CD4-positive, alpha-beta memory T cell (primary cell): ENCODE measurements around the gene OTOA. TPM values are rescaled to one million over a fixed set of nuclear protein-coding genes. Genes with fewer than 3 reads are reported as not detected.
"Not testable (repeated sequence)": the region's sequence is repeated elsewhere in the genome, so short reads cannot be mapped to it uniquely, and the experiment has no call there.

Experiments
- CTCF ChIA-PET: fragments of 350-600 bp; sonication (Branson Sonifier 250); formaldehyde crosslinking; loops from one replicate; lab custom pipeline; 2021; ENCODE audit warnings: inconsistent platforms; ENCODE audit not compliant: partially characterized antibody; lab: Charles Lee
- POLR2A ChIA-PET: fragments of 350-600 bp; sonication (Branson Sonifier 250); formaldehyde crosslinking; loops from one replicate; lab custom pipeline; 2021; ENCODE audit not compliant: partially characterized antibody; lab: Charles Lee
- DNase-seq, 5 donors: peaks; one replicate each; pipeline versions ENCODE4 v3.0.0 to v3.0.0-alpha.2; 2020 to 2022; ENCODE audit warnings: mixed read lengths in 1 of 5
- H3K27ac ChIP-seq: one replicate; pipeline ENCODE4 v1.7.0; 2013; ENCODE audit warnings: low read depth, low read length
- H3K27me3 ChIP-seq: 2 replicates; pipeline ENCODE4 v1.7.0; 2013; ENCODE audit warnings: mild to moderate bottlenecking, low read length, moderate library complexity; ENCODE audit not compliant: insufficient read depth
- H3K36me3 ChIP-seq: 2 replicates; pipeline ENCODE4 v1.7.0; 2013; ENCODE audit warnings: mild to moderate bottlenecking, low read length, moderate library complexity; ENCODE audit not compliant: insufficient read depth
- H3K4me1 ChIP-seq: 2 replicates; pipeline ENCODE4 v1.7.0; 2013; ENCODE audit warnings: mild to moderate bottlenecking, low read length, moderate library complexity; ENCODE audit not compliant: insufficient read depth
- H3K4me3 ChIP-seq, 2 donors: one replicate each; pipeline ENCODE4 v1.7.0; 2013; ENCODE audit warnings: low read length in 2 of 2, mild to moderate bottlenecking in 1 of 2
- H3K9me3 ChIP-seq, 2 donors: one replicate each; pipeline ENCODE4 v1.7.0; 2013; ENCODE audit warnings: low read length in 2 of 2, control low read depth in 1 of 2; ENCODE audit not compliant: control insufficient read depth in 1 of 2
- H3K27ac Mint-ChIP-seq, 7 donors: one replicate each; pipeline ENCODE4 v1.8.0; 2020 to 2021; ENCODE audit warnings: mixed read lengths in 7 of 7, mild to moderate bottlenecking in 6 of 7, inconsistent platforms in 3 of 7, moderate library complexity in 3 of 7
- H3K27me3 Mint-ChIP-seq, 2 donors: one replicate each; pipeline ENCODE4 v1.8.0; 2020 to 2021; ENCODE audit warnings: mixed read lengths in 2 of 2
- H3K36me3 Mint-ChIP-seq, 2 donors: one replicate each; pipeline ENCODE4 v1.8.0; 2020 to 2021; ENCODE audit warnings: mixed read lengths in 2 of 2, inconsistent platforms in 1 of 2, mild to moderate bottlenecking in 1 of 2
- H3K4me1 Mint-ChIP-seq, 4 donors: one replicate each; pipeline ENCODE4 v1.8.0; 2020 to 2021; ENCODE audit warnings: mixed read lengths in 4 of 4, mild to moderate bottlenecking in 1 of 4
- H3K4me3 Mint-ChIP-seq, 8 donors: one replicate each; pipeline ENCODE4 v1.8.0; 2020 to 2021; ENCODE audit warnings: mixed read lengths in 8 of 8, mild to moderate bottlenecking in 7 of 8, moderate library complexity in 6 of 8, inconsistent platforms in 3 of 8
- H3K9me3 Mint-ChIP-seq, 8 donors: one replicate each; pipeline ENCODE4 v1.8.0; 2020 to 2021; ENCODE audit warnings: mixed read lengths in 8 of 8, mild to moderate bottlenecking in 5 of 8, inconsistent platforms in 3 of 8, moderate library complexity in 1 of 8
- intact Hi-C: fragments of 100-400 bp; cut with micrococcal nuclease; formaldehyde crosslinking; loops from one replicate; pipeline ENCODE4 v1.15.1; 2023
- polyA plus RNA-seq, 2 donors: library from polyadenylated mRNA; unstranded; fragments of 300-500 nt; fragmentation: Illumina TruSeq; gene quantifications; one replicate each; pipeline ENCODE4 v1.2.3, GENCODE V29; 2021
- total RNA-seq, 2 experiments: library from RNA; stranded (reverse); gene quantifications; one replicate each; pipeline ENCODE4 v1.2.3, GENCODE V29; 2021

OTOA gene
- total and polyA plus RNA-seq, 4 experiments from 2014 or later, result 0.11 to 0.17 TPM; not detected in 2

DNA sequence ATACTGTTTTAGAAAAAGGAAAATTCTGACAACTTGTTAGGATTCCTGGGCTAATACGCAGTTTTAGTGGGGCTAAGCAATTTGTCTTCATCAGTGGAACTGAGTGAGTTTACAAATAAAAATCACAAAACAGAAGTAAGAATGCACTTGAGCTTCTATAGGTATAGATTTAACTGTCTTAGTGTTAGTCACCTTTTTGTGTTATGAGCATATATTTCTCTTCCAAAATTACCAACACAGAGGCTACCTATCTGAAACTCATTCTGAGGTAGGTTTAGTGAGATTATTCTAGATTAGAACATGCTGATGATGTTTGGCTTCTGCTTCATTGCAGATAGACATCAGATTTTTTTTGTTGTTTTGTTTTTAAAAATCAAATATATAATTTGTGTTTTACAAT lies 41.2 kb upstream of the OTOA start:
- ChIA-PET CTCF (interaction anchor here (1.0 to 3.5 kb wide), 6 partner anchors 17 to 86 kb away, joined by 3 to 15 read pairs (median 6); no protein-coding TSS in a partner anchor), POLR2A (interaction anchor here (1.2 to 3.2 kb wide), 10 partner anchors 11 to 569 kb away, joined by 3 to 14 read pairs (median 7); partner anchors contain the start of gene METTL9)
- no peak overlapping the region for H3K27ac ChIP-seq
- intact Hi-C loops, result no loop called here
- Mint-ChIP-seq H3K36me3 (peaks cover 31 to 51% of the 10 kb centered on the region in 2 donors), H3K27ac (peak overlapping the region; percentile 31 to 84 (median 75)), H3K9me3 (no peaks in the 10 kb centered on the region), H3K4me1 (peaks cover 42 to 85% (median 61%) of the 10 kb centered on the region in 4 donors), H3K4me3 (no peak overlapping the region), H3K27me3 (no peaks in the 10 kb centered on the region)
- no peaks in the 10 kb centered on the region for H3K27me3 ChIP-seq
- H3K36me3 ChIP-seq, result peaks cover 9% of the 10 kb centered on the region
- H3K4me3 ChIP-seq, result no peak overlapping the region
- H3K9me3 ChIP-seq, result no peaks in the 10 kb centered on the region
- no peak for DNase-seq
- H3K4me1 ChIP-seq, result peaks cover 48% of the 10 kb centered on the region

DNA sequence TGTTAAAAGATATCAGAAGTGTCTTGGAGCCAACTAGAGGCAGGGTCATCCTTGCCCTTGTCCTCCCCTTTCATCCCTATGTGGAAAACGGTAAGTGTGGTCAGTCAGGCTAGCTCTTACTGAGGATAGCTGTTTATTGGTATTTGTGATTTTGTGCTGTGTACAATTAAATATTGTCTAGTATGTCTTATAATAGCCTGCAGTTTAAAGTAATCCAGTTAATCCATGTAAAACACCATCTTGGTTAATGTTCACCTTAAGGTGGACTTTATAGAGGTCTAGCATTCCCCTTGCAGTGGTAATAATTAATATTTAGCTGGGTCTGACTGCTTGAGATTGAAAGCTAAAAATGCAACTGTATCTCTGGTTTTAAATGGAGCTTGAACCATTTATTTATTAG lies 38.7 kb upstream of the OTOA start:
- no peak for DNase-seq
- Histone ChIP-seq H3K36me3 (peaks cover 14% of the 10 kb centered on the region), H3K4me1 (peaks cover 44% of the 10 kb centered on the region), H3K27ac (no peak overlapping the region), H3K27me3 (no peaks in the 10 kb centered on the region), H3K4me3 (no peak overlapping the region), H3K9me3 (no peaks in the 10 kb centered on the region)
- intact Hi-C loops, result no loop called here
- peaks cover 26 to 45% of the 10 kb centered on the region in 2 donors for H3K36me3 Mint-ChIP-seq
- H3K4me3 Mint-ChIP-seq, result no peak overlapping the region
- ChIA-PET POLR2A (interaction anchor here (0.6 to 3.5 kb wide), 2 partner anchors 14 to 53 kb away, joined by 3 to 14 read pairs; no protein-coding TSS in a partner anchor), CTCF (interaction anchor here (0.6 to 1.9 kb wide), 6 partner anchors 10 to 42 kb away, joined by 3 to 6 read pairs (median 4); no protein-coding TSS in a partner anchor)
- H3K9me3 Mint-ChIP-seq, result no peaks in the 10 kb centered on the region
- H3K27me3 Mint-ChIP-seq, result no peaks in the 10 kb centered on the region
- H3K27ac Mint-ChIP-seq, result peak overlapping the region in 4 of 7 donors; percentile 48 to 80 (median 60)
- H3K4me1 Mint-ChIP-seq, result peaks cover 35 to 76% (median 52%) of the 10 kb centered on the region in 4 donors

DNA sequence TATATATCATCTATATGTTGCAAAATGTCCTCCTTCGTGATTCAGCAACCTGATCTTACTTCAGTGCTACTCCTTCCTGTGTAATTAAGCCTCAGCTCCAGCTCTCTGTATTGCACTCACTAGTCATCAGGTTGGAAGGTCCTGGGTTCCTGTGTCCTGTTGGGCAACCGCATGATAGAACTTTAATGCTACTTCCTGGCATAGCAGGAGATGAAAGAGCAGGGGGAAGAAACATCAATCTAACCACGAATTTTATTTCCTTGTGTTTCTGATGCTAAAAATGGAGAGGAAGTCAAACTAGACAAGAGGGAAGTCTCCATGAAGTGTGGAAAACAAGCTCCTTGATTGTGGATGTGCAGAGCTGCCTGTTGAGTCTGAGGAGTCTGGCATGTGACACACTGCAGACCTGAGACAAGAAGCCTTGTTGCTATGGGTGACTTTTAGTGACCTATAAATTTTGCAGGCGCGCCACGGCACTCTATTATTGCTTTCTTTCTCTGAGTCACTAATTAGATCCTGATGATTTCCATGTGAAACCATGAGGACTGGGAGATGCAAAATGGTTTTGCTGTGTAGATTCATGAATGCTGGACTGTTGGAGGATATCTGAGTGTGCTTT lies 37.0 kb upstream of the OTOA start:
- Mint-ChIP-seq H3K27ac (peak overlapping the region; percentile 60 to 89 (median 81)), H3K9me3 (no peaks in the 10 kb centered on the region), H3K4me3 (peak overlapping the region; percentile 41 to 76 (median 66)), H3K36me3 (peaks cover 26 to 45% of the 10 kb centered on the region in 2 donors), H3K4me1 (peaks cover 28 to 62% (median 42%) of the 10 kb centered on the region in 4 donors), H3K27me3 (no peaks in the 10 kb centered on the region)
- H3K9me3 ChIP-seq, result no peaks in the 10 kb centered on the region
- H3K4me1 ChIP-seq, result peaks cover 28% of the 10 kb centered on the region
- intact Hi-C loops, result no loop called here
- H3K4me3 ChIP-seq, result no peak overlapping the region
- ChIA-PET POLR2A (interaction anchor here (0.5 to 3.5 kb wide), 6 partner anchors 12 to 996 kb away, joined by 3 to 14 read pairs (median 5); partner anchors contain the start of gene METTL9), CTCF (interaction anchor here (1.9 kb wide), 1 partner anchor 30 kb away, joined by 4 read pairs; no protein-coding TSS in a partner anchor)
- H3K27ac ChIP-seq, result peak overlapping the region; percentile 10
- no peaks in the 10 kb centered on the region for H3K27me3 ChIP-seq
- DNase-seq, result peak; percentile 24 to 62 (median 37)
- H3K36me3 ChIP-seq, result peaks cover 14% of the 10 kb centered on the region

DNA sequence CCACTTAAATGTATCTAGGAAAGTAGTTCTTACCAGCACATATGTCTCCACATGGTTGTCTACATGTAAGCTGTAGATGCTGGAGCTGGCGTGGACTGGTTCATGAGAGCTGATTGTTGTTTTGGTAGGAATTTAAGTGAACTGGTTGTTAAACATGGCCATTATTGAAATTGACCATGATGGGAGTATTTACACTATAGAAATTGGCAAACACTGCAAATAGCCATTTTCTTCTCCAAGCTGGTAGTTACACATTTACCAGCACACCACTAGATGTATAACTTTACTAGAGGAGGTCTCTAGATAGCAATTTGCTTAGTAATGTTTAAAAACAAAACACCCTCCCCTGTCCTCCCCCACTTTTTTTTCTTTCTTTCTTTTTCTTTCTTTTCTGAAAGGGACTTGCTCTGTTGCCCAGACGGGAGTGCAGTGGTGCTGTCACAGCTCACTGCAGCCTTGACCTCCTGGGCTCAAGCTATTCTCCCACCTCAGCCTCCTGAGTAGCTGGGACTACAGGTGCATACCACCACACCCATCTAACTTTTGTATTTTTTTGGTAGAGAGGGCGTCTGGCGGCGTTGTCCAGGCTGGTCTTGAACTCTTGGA lies 35.5 kb upstream of the OTOA start:
- intact Hi-C loops, result no loop called here
- Histone ChIP-seq H3K4me3 (no peak overlapping the region), H3K27me3 (no peaks in the 10 kb centered on the region), H3K27ac (no peak overlapping the region), H3K4me1 (peaks cover 26% of the 10 kb centered on the region), H3K9me3 (no peaks in the 10 kb centered on the region), H3K36me3 (peaks cover 14% of the 10 kb centered on the region)
- Mint-ChIP-seq H3K36me3 (peaks cover 26 to 48% of the 10 kb centered on the region in 2 donors), H3K4me3 (no peak overlapping the region), H3K27me3 (no peaks in the 10 kb centered on the region), H3K27ac (peak overlapping the region in 4 of 7 donors; percentile 8 to 59 (median 34)), H3K9me3 (no peaks in the 10 kb centered on the region), H3K4me1 (peaks cover 28 to 54% (median 41%) of the 10 kb centered on the region in 4 donors)
- ChIA-PET POLR2A (interaction anchor here (1.2 kb wide), 1 partner anchor 29 kb away, joined by 3 read pairs; the partner anchor contains the start of gene METTL9), CTCF (interaction anchor here (1.3 kb wide), 1 partner anchor 81 kb away, joined by 4 read pairs; no protein-coding TSS in a partner anchor)
- no peak for DNase-seq

DNA sequence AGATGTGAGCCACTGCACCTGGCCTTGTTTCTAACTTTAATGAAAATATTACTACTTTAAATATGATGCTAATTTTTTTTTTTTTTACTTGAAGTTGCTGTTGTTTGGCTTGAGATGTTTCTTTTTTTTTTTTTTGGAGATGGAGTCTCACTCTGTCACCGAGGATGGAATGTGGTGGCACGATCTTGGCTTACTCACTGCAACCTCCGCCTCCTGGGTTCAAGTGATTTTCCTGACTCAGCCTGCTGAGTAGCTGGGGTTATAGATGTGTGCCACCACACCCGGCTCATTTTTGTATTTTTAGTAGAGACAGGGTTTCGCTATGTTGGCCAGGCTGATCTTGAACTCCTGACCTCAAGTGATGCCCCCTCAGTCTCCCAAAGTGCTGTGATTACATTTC lies 35.0 kb upstream of the OTOA start:
- Histone ChIP-seq H3K36me3 (peaks cover 14% of the 10 kb centered on the region), H3K9me3 (no peaks in the 10 kb centered on the region), H3K4me3 (no peak overlapping the region), H3K4me1 (peaks cover 26% of the 10 kb centered on the region), H3K27me3 (no peaks in the 10 kb centered on the region), H3K27ac (no peak overlapping the region)
- H3K36me3 Mint-ChIP-seq, result peaks cover 28 to 47% of the 10 kb centered on the region in 2 donors
- H3K4me3 Mint-ChIP-seq, result no peak overlapping the region
- H3K27me3 Mint-ChIP-seq, result no peaks in the 10 kb centered on the region
- peak overlapping the region in 4 of 7 donors; percentile 57 to 65 (median 60) for H3K27ac Mint-ChIP-seq
- ChIA-PET POLR2A (interaction anchor here (1.2 kb wide), 1 partner anchor 29 kb away, joined by 3 read pairs; the partner anchor contains the start of gene METTL9), CTCF (interaction anchor here (0.7 to 1.6 kb wide), 2 partner anchors 10 to 49 kb away, joined by 3 to 4 read pairs; no protein-coding TSS in a partner anchor)
- intact Hi-C loops, result no loop called here
- H3K9me3 Mint-ChIP-seq, result no peaks in the 10 kb centered on the region
- peaks cover 28 to 49% (median 36%) of the 10 kb centered on the region in 4 donors for H3K4me1 Mint-ChIP-seq
- no peak for DNase-seq

DNA sequence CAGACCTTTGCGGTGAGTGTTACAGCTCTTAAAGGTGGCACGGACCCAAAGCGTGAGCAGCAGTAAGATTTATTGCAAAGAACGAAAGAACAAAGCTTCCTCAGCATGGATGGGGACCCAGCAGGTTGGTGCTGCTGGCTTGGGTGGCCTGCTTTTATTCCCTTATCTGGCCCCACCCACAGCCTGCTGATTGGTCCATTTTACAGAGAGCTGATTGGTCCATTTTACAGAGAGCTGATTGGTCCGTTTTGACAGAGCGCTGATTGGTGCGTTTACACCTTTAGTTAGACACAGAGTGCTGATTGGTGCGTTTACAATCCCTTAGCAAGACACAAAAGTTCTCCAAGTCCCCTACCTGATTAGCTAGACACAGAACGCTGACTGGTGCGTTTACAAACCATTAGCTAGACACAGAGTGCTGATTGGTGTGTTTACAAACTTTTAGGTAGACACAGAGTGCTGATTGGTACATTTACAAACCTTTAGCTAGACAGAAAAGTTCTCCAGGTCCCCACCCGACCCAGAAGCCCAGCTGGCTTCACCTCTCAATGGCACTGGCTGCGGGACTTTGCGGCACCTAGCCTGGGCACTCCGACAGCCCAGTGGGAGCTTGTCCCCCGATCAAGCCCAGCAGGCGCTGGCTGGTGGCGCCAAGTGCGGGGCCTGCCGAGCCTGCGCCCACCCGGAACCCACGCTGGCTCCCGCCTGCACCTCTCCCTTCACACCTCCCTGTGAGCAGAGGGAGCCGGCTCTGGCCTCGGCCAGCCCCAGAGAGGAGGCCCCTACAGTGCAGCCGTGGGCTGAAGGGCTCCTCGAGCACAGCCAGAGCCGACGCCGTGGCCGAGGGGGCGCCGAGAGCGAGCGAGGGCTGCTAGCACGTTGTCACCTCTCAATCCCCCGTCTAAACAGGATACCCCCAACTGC lies 33.9 kb upstream of the OTOA start:
- CTCF ChIA-PET, result interaction anchor here (1.2 to 1.6 kb wide), 2 partner anchors 8 to 78 kb away, joined by 4 read pairs; no protein-coding TSS in a partner anchor
- Histone ChIP-seq H3K36me3 (peaks cover 15% of the 10 kb centered on the region), H3K4me1 (peaks cover 23% of the 10 kb centered on the region)
- POLR2A ChIA-PET, H3K4me3 Mint-ChIP-seq, H3K4me3 ChIP-seq, H3K27me3 ChIP-seq, H3K9me3 ChIP-seq, H3K27me3 Mint-ChIP-seq, intact Hi-C loops, DNase-seq, H3K9me3 Mint-ChIP-seq, H3K27ac ChIP-seq: not testable (repeated sequence)
- Mint-ChIP-seq H3K27ac (peak overlapping the region in 2 of 7 donors; percentile 27 to 64), H3K36me3 (peaks cover 23 to 49% of the 10 kb centered on the region in 2 donors), H3K4me1 (peaks cover 23 to 42% (median 30%) of the 10 kb centered on the region in 4 donors)
